ENCODE results near the gene TRPT1. TPM values are rescaled to one million over a fixed set of nuclear protein-coding genes. Genes with fewer than 3 reads are reported as not detected.
A peak's percentile ranks its signal among the peaks of the same experiment; 100 is the strongest.

The TRPT1 gene
- total RNA-seq, 2 experiments from 2014 or later: 40.6 to 49.0 TPM

DNA sequence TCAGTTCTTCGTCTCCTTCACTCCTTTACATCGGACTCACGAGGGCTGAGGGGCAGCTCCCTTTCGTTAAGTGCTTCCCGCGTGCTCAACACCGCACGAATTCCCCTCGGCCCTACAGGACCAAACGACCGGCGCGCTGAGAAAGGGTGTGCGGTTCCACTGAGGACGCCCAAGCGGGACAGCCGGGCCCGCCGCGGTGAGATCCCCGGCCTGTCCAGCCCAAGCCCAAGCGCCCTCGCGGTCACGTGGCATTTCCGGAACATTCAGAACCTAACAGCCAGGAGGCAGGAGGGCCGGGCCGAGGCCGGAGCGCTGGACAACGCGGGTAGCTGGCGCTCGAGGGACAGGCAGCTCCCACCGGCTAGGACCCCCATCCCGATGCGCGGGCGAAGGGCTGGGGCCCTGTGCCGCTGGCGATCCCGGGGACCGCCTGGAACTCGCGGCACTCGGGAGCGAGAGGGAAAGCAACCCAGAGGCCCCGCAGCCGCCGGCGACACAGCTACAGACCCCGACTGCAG lies 40.8 kb downstream of the TRPT1 start:
- CTCF ChIA-PET (ENCODE audit: unreplicated experiment): interaction anchor here (0.6 to 0.9 kb wide), 2 partner anchors 341 to 1539 kb away, joined by 3 to 7 read pairs; partner anchors contain the start of gene GANAB
- Histone ChIP-seq H4K20me1 (ENCODE audit: insufficient read depth, low read length) (peaks cover 16% of the 10 kb centered on the region; the same call in 1 of the 2 replicates), H3K79me2 (ENCODE audit: insufficient read depth, low read depth, low read length) (peaks cover 22% of the 10 kb centered on the region), H3K27ac (ENCODE audit: low read depth, low read length, poor library complexity, severe bottlenecking) (peak overlapping the region; percentile 59), H3K4me1 (ENCODE audit: insufficient read depth, low read length, poor library complexity, severe bottlenecking) (peaks cover 34% of the 10 kb centered on the region), H3K4me2 (ENCODE audit: low read length) (peak overlapping the region; percentile 85), H3K9me3 (ENCODE audit: low read length) (no peaks in the 10 kb centered on the region), H2AFZ (ENCODE audit: low read length) (peak overlapping the region; percentile 4; the same call in 1 of the 2 replicates), H3K9me2 (ENCODE audit: insufficient read depth, low read length) (no peaks in the 10 kb centered on the region), H3K4me3 (ENCODE audit: low read depth, low read length, poor library complexity, severe bottlenecking) (peak overlapping the region; percentile 75), H3K36me3 (ENCODE audit: insufficient read depth, low read length) (no peaks in the 10 kb centered on the region; the same call in none of the 2 replicates)
- TSS peak; percentile 76 for BruUV-seq (replicated peaks)
- POLR2A ChIA-PET: interaction anchor here (0.6 to 3.6 kb wide), 8 partner anchors 11 to 1727 kb away, joined by 3 to 28 read pairs (median 3); partner anchors contain the start of gene FERMT3
- intact Hi-C loops (cut with micrococcal nuclease; ENCODE audit: unreplicated experiment): loop anchor here (2.0 to 5.0 kb wide), 2 partner anchors 22 to 117 kb away; partner anchors contain the start of genes CATSPERZ and FERMT3
- peak; percentile 55 for DNase-seq (ENCODE audit: low spot score)
- TF ChIP-seq, protein P1, sequence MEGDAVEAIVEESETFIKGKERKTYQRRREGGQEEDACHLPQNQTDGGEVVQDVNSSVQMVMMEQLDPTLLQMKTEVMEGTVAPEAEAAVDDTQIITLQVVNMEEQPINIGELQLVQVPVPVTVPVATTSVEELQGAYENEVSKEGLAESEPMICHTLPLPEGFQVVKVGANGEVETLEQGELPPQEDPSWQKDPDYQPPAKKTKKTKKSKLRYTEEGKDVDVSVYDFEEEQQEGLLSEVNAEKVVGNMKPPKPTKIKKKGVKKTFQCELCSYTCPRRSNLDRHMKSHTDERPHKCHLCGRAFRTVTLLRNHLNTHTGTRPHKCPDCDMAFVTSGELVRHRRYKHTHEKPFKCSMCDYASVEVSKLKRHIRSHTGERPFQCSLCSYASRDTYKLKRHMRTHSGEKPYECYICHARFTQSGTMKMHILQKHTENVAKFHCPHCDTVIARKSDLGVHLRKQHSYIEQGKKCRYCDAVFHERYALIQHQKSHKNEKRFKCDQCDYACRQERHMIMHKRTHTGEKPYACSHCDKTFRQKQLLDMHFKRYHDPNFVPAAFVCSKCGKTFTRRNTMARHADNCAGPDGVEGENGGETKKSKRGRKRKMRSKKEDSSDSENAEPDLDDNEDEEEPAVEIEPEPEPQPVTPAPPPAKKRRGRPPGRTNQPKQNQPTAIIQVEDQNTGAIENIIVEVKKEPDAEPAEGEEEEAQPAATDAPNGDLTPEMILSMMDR (conservative IDR thresholded peaks at IDR 0.05; ENCODE audit: low read length): no peak
- no peak for TF ChIP-seq EZH2phosphoT487 (IDR thresholded peaks at IDR 0.05; ENCODE audit: borderline replicate concordance, low read depth, low read length)

GRCh38 chr11:64183890-64184289 lies 42.1 kb downstream of the TRPT1 start:
- peaks cover 34% of the 10 kb centered on the region for H3K4me1 ChIP-seq (ENCODE audit: insufficient read depth, low read length, poor library complexity, severe bottlenecking)
- H3K27ac ChIP-seq (ENCODE audit: low read depth, low read length, poor library complexity, severe bottlenecking): no peak overlapping the region
- H3K9me3 ChIP-seq (ENCODE audit: low read length): no peaks in the 10 kb centered on the region
- H2AFZ ChIP-seq (ENCODE audit: low read length): no peak overlapping the region
- H3K4me3 ChIP-seq (ENCODE audit: low read depth, low read length, poor library complexity, severe bottlenecking): peak overlapping the region; percentile 75
- no peak for DNase-seq (ENCODE audit: low spot score)
- TF ChIP-seq, protein P1 (conservative IDR thresholded peaks at IDR 0.05; ENCODE audit: low read length): no peak
- TF ChIP-seq EZH2phosphoT487 (IDR thresholded peaks at IDR 0.05; ENCODE audit: borderline replicate concordance, low read depth, low read length): no peak
- H3K9me2 ChIP-seq (ENCODE audit: insufficient read depth, low read length): no peaks in the 10 kb centered on the region
- peaks cover 8% of the 10 kb centered on the region; the same call in 1 of the 2 replicates for H4K20me1 ChIP-seq (ENCODE audit: insufficient read depth, low read length)
- ChIA-PET POLR2A (interaction anchor here (0.6 to 3.6 kb wide), 3 partner anchors 9 to 206 kb away, joined by 3 to 28 read pairs (median 3); partner anchors contain the start of gene FERMT3), CTCF (ENCODE audit: unreplicated experiment) (no interaction called here)
- H3K79me2 ChIP-seq (ENCODE audit: insufficient read depth, low read depth, low read length): peaks cover 22% of the 10 kb centered on the region
- peaks cover 6% of the 10 kb centered on the region for H3K36me3 ChIP-seq (ENCODE audit: insufficient read depth, low read length)
- intact Hi-C loops (cut with micrococcal nuclease; ENCODE audit: unreplicated experiment): loop anchor here (2.0 kb wide), 1 partner anchor 23 kb away; the partner anchor contains the start of gene FERMT3
- no TSS peak for BruUV-seq (replicated peaks)
- H3K4me2 ChIP-seq (ENCODE audit: low read length): peak overlapping the region; percentile 85
